ENCODE measurements around the gene TMEM238. TPM values are rescaled to one million over a fixed set of nuclear protein-coding genes. Genes with fewer than 3 reads are reported as not detected.

Gene TMEM238
- polyA plus RNA-seq, 12 donors, result 0.22 to 0.55 (median 0.35) TPM; not detected in 9

DNA sequence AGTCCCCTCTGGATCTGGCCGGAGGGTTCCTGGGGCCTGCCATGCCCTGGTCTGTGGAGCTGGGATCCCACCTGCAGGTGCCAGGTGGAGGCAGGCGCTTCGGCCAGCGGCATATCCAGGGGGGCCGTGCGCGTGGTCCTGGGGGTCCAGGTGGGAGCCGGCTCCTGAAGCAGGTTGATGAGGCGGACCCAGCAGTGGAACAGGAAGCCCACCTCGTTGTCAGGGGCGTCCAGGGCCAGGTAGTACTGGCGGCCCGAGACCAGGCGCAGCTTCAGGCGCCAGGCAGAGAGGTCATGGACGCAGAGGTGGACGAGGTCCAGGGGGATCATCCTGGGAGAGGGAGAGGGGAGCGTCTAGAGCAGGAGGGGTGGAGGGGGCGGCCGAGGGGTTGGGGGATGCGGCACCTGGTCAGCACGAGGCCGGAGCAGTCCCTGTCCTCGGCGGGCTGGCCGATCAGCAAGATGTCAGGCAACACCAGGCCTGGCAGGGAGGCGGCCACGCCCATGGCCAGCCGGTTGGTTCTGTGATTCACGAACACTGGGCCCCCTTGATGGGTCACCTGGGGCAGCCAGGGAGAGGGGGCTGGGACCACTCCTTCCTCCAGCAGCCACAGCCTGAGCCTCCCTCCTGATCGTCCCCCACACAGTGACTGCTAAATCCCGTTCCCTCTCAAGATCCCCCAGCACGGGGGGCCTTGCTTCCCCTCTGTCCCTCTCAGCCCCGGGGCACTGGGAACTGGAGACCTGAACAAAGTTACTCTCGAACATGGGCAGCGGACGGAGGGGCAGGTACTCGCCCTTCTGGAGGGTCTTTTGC lies 21.7 kb downstream of the TMEM238 start:
- DNase-seq, result no peak

DNA sequence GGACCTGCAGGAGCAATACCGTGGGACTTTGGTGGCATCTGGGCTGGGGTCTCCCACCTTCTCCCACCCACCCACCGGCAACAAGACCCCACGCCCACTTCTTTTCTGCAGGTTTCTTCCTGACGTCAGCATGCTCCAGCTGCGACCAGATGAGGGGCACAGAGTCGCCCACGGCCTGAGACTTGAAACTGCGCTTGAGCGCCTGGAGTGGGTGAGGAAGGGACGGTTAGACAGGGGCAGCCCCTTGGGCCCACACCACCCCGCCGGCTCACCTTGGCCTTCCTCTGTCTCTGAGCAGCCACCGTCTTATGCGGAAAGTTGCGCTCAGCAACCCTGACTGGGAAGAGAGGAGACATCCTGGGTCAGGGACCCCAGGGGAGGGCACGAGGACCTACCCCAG lies 23.2 kb downstream of the TMEM238 start:
- DNase-seq, result no peak

DNA sequence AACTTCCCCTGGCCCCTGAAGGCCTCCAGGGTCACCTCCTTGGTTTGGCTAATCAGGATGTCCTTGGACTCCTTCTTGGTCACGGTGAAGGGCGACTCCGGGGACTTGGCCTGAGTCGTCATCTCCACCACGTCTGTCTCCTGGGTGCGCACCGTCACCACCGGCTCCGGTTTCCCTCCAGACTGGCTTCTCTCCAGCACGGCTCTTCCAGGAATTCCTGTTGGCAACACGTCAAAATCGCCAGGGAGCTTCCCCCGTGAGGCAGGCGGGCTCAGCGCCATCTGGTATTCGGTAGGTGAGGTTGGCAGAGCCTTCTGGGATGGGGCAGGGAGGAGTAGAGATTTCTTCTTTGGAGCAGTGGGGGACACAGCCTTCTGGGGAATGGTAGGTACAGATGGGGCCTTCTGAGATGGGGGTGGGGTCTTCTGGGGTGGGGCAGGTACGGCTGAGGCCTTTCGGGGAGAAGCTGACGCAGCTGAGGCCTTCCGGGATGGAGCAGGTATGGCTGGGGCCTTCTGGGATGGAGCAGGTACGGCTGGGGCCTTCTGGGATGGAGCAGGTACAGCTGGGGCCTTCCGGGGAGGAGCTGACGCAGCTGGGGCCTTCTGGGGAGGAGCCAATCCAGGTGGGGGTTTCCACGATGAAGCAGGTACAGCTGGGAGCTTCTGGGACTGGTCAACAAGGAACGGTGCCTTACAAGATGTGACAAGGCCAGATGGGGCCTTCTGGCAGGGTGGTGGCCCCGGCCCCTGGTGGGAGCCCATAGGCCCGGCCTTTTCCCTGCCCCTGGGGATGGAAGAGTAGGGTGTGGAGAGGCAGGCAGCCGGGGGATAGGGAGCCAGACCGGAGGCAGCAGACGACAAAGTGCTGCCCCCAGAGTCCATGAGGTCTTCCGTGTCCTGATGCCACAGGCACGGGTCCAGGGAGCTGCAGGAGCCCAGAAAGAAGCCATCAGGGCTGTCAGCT lies 24.9 kb downstream of the TMEM238 start:
- DNase-seq, result no peak

DNA sequence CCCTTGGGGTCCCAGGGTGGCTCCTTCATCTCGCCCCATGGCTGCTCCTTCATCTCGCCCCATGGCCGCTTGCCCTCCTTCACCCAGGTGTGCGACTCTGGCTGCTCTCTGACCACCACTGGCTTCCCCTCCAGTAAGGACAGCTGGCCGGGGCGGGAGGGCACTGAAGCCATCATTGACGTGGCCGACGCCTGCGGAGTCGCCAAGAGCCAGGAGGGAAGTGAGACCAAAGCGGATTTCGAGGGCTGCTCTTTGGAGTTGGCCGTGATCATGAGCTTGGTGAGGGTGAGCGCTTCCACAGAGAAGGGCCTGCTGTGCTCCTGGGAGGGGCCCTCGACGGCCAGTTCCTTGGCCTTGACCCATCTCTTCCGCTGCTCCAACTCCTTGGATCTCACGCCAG lies 25.6 kb downstream of the TMEM238 start:
- no peak for DNase-seq

DNA sequence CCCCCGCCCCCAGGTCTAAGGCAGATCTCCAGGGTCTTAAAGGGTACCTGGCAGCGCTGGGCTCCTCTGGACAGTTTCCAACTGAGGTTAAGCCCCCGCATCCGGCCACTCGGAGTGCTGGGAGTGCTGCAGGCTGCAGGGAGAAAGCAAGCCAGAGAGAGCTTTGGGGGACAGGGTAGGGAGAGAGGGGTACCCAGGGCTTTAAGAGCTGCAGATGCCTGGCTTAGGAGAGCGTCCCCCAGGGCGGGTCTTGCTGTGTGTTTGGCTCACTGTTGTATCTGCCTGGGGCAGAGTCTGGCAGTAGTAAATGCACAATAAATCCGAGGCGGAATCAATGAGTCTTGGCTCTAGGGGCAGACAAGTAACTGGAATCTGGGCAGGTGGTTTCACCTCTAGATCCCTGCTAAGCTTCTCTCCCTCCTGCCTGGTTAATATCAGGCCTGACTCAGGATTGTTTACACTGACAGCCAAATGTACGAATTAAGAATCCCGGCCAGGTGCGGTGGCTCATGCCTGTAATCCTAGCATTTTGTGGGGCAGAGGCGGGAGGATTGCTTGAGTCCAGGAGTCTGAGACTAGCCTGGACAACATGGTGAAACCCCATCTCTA lies 28.8 kb downstream of the TMEM238 start:
- no peak for DNase-seq

DNA sequence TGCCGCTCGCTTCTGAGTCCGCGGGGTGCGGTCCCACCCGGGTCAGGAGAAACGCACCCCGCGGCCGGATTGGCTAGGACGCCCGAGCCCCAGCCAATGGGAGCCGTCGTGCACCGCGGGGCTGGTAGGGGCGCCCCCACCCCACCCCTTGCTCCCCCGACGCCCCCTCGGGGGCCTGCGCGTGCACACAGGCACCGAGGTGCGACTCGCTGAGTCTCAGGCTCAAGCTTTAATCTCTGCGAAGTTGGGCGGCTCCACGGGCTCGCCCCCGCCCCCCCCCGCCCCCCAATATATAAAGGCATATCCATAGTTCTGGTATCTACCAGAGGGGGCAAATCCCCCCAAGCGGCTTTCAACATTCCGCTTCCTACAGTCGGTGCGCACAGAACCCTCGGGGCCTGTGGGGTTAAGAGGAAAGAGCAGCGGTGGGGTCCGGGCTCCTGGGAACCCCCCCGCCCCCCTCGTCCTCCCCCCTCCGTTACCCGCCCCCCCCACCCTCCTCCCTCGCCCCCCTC lies 29.3 kb downstream of the TMEM238 start, which contains the start of gene COX6B2:
TSS of gene COX6B2 (minus strand) at position 22 of the 515 bp plus-strand sequence. CDS start 198 bp downstream, outside the sequence.
- DNase-seq, result no peak

DNA sequence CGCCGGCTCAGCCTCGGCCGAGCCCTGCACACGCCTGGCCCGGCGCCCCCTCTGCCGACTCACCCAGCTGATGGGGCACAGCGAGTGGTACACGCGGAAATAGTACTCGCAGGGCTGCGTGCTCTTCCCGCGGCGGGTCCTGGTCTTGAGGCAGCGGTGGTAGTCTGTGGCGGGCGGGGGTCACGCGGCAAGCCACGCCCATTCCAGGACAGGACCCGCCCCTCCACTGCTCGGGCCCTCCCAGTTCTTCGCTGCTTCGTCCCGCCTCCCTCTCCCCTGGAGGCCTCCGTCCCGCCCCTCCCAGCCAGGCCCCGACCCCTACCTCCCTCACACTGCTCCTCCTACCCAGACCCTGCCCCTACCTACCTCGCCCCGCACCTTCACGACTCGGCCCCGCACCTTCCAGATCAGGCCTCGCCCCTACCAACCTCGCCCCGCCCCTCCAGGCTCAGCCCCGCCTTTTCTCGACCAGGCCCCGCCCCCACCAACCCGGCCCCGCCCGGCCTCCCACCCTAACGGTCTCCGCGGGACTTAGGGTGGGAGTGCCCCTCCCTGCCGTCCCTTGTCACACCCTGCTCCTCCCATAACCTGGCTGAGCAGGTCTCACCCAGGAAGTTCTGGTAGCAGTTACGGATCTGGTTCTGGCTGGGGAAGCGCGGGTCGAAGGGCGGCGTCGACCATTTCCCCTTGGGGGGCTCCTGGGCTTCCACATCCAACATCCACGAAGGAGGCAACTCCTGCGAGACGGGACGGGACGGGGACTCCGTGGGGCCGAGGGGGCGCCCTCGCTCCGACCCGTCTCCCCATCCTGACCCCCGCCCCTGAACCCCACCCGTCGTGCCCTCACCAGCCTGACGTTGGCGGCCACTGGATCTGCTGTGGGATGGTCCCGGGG lies 30.0 kb downstream of the TMEM238 start:
- DNase-seq, result no peak

DNA sequence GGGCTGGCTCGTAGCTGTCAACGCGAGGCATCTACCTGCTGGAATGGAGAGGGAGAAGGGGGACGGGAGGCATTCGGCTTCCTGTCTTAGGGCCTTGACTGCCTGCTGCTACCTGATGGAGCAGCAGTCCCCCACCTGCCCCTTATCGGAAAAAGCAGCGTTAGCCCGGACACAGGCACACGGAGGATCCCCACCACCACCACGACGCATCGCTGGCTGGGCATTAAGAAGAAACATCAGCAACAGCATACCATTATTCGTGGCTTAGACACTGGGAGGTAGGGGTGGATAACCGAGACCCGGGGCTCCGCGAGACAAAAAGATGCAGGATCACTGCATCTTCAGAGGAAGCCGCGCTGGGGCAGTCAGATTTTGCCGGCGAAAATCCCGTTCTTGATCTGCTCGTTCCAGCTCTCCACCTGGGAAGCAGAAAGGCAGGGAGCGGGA lies 30.7 kb downstream of the TMEM238 start:
- DNase-seq, result no peak

DNA sequence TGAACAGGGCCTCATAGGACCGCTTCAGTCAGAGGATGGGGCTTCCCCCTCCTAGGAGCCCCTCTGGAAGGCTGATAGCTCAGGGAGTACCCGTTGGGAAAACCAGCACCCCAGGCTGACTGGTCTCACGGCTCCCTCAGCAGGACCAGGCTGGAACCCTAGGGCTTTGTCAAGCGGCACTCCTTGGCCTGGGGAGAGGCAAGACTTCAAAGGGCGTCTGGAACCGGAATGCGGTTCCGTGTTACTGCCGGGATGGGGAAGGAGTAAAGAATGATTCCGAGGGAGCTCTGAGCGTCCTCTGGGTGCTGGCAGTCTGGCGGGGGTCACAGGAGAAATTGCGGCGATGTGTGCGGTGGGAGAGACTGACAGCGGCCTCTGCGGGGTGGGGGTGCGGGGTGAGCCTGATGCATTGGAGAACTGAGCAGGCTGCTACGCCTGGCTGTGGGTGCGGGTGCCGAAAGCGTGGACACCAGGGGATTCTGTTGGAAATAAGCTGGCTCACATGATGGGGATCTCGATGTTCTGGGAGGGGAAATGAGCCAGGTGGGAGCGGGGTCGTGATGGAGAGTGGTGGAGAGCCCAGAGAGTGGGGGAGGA lies 31.4 kb downstream of the TMEM238 start:
- no peak for DNase-seq

DNA sequence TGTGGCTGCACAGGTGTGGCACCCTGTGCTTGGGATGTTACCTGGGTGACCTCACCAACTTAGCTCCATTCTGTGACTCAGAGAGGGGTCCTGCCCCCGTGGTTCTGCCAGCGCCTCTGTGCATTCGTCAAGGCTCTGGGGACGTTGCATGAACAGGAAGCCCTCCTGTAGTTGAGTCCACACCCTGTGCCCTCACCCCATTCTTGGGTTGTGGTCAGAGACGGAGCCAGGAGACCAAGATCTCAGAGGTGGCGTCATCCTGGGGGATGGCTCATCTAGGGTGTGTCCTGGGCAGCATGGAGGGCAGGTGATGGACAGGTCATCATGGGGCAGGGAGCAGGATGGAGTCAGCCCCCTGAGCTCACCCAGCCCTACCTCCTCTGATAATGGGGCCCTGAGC lies 32.1 kb downstream of the TMEM238 start:
- DNase-seq, result no peak

DNA sequence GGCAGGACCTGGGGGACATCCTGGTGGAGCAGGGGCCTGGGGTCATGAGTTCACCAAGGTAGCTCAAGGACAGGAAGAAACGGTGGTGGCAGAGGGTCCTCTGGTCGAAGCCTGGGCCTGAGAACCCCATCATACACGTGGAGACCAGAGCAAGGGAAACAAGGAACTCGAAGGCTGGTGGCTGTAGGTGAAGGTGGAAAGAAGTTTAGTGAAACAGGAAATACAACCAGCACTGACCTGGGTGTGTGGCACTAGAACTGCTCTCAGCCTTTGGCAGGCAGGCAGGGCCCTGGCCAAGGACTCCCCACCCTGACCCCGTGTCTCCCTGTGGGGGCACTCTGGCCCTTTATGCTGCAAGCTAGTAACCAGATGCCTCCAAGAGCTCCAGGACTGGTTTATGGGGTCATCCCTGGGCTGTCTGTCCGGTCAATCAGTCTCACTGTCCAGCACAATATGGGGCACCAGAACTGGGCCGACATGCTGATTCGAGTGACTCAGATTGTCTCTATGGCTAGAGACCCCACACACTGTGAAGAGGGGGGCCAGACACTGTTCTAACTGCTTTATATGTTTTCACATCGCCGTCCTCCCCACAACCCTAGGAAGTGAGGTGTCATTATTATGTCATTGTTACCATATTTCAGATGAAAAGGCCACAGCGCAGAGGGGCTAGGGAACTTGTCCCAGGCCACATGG lies 33.3 kb downstream of the TMEM238 start:
- DNase-seq, result no peak

DNA sequence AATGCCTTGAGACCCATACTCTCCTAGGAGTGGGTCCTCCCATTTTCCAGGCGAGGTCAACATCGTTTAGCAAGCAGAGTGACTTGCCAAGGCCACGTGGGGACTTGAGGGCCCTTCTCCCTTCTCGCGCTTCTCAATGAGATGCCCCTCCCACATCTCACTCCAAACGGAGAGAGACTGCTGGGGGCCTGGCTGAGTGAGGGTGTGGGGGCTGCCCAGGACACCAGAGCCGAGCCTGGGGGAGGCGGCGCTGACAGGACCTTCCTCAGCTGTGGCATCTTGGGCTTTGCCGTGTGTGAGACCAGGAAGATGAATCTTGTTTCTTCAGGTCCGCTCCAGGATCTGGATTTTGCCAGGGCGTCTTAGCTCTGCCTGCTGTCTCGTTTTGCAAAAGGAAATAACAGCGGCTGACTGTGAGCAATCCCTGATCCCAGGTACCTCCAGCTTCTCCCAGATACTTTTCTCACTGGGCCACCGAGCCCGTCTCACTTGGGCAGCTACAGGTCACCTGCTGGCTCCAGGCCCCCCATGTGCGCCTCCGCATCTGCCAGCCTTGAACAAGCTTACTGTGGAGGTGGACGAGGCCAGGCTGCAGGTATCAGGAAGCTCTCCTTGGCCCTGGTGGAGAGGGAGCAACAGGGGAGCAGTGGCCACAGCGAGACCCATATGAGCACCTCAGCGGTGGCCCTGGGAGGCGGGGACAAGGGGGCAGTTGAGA lies 35.6 kb downstream of the TMEM238 start:
- DNase-seq, result no peak

DNA sequence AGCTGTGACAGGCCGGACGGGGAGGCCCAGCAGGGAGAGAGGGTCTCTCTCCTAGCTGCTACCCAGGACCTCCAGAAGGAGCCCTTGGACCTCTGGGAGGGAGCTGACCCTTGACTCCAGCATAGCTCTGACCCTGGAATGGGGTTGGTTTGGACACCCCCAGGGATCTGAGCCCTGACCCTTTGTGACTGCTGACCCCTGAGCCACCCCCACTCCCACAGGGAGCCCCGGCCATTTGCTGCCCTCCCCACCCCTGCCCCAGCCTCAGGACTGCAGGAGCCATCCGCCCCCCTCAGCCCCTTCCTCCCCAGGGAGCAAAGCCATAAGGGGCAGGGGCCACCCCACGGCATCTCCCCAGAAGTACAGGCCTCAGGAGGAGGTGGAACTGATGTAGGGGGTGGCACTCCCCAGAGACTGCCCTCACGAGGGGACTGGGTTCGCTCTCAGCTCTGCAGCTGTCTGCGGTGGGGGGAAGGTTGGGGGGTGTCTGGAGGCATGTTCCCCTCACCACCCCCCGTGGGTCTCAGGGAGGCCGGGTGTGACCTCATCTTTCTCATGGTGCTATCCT lies 36.6 kb downstream of the TMEM238 start:
- no peak for DNase-seq

DNA sequence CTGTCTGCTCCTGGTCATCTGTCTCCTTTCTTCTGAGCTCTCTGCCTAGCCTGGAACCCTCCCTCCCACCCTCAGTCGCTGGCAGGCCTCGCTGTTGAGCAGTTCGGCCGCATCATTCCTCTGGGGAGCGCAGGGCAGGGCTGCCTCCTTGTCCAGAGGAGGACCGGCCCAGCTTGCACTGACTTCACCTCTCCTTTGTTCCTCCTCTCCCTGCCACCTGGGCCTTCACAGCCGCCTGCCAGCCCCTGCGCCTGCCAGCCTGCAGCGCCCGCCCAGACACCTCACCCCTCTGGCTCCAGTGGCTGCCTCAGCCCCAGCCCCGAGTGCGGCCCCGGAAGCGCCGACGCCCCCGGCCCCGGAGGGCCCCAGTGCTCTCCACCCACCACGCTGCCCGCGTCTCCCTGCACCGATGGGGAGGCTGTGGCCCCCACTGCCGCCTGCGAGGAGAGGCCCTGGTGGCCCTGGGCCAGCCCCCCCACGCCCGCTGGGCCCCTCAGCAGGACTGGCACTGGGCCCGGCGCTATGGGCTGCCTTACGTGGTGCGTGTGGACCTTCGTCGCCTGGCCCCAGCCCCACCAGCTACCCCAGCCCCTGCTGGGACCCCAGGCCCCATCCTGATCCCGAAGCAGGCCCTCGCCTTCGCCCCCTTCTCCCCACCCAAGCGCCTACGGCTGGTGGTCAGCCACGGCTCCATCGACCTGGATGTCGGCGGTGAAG lies 37.2 kb downstream of the TMEM238 start:
- no peak for DNase-seq

DNA sequence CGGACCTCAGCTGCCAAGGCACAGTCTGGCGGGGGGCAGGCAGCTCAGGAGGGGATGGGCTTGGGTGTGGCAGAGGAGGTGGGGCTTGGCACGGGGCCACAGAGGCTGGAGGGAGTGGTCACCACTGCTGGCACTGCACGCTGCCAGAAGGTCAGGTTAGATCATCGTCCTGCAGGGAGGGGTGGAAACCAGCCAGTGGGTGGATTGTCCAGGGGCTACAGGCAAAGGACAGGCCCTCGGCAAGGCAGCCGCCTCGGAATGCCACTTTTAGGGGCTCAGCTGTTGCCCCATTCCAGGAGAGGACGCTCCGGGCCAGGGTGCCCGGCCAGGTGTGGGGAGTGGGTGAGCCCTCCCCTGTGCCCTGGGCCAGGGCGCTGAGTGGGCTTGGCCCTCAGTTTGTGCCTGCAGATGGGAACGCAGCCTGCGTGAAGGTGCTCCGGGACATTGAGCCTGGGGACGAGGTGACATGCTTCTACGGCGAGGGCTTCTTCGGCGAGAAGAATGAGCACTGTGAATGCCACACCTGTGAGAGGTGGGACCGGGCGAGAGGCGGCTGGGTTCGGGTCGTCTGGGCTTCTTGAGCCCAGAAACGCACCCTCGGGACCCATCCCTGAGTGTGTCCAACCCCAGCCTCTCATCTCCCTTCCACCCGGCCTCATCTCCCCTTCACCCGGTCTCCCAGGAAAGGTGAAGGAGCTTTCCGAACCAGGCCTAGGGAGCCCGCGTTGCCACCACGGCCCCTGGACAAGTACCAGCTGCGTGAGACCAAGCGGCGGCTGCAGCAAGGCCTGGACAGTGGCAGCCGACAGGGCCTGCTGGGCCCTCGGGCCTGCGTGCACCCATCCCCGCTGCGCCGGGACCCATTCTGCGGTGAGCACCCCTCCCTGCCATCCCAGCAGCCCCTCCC lies 38.0 kb downstream of the TMEM238 start:
- DNase-seq, result no peak

DNA sequence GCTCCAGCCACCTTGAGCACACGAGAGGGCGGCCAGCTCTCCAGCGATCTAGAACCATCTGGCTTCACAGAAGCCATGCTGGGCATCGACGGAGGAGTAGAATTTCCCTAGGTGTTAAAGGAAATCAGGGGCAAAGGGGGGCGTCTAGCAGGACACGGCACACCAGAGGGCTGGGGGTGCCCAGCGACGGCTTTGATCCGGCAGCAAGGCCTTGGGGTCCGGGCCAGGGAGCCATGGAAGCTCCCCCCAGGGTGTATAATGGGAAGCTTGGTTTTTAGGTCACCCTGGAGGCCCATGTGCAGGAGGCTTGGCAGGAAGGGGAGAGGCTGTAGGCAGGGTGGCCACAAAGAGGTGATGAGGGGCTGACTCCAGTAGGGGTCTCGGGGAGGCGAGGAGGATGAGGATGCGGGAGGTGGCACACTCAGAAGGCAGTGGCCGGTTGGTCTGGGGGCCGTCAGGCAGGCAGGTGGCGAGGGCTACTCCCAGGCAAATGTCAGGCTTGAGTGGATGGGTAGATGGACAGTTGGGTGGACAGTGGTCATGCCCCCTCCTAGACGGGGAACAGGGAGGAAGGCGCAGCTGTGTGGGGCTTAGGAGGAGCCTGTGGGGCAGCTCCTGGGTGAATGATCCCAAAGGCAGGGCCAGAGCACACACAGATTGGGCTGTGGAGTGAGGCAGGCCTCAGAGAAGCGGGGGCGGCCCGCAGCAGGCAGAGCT lies 38.8 kb downstream of the TMEM238 start:
- DNase-seq, result no peak

Data from muscle of arm (tissue), 12 donors.